GM12801 (cell line): Measurements from ENCODE around the gene CEMIP.

ENCODE experiments used
- CTCF ChIP-seq: IDR thresholded peaks from one replicate; pipeline ENCODE4 v1.5.1; 2011; ENCODE audit warnings: control low read depth; ENCODE audit not compliant: insufficient read length; ENCODE audit errors: extremely low read depth

The CEMIP gene

GRCh38 chr15:80816049-80816653, 37.0 kb downstream of the CEMIP start:
- no peak for TF ChIP-seq CTCF

- TF ChIP-seq CTCF, result no peak
These were observed 37.8 kb downstream of the CEMIP start for GRCh38 chr15:80816936-80817335.

- TF ChIP-seq CTCF, result no peak
These were observed 38.7 kb downstream of the CEMIP start for GRCh38 chr15:80817901-80818300.

- no peak for TF ChIP-seq CTCF
These were observed 39.8 kb downstream of the CEMIP start for GRCh38 chr15:80819001-80819400.

GRCh38 chr15:80820092-80820491, 40.9 kb downstream of the CEMIP start:
- TF ChIP-seq CTCF, result no peak

- TF ChIP-seq CTCF, result no peak
These were observed 43.1 kb downstream of the CEMIP start for GRCh38 chr15:80822256-80822655.

- no peak for TF ChIP-seq CTCF
These were observed 43.5 kb downstream of the CEMIP start for GRCh38 chr15:80822676-80823075.
